Measurements from ENCODE around the gene C1orf232.

Gene C1orf232

GRCh38 chr1:26125946-26126320 is 42.8 kb downstream of the C1orf232 start:
- ATAC-seq (ENCODE audit: low read depth) (no peak), DNase-seq (ENCODE audit: low spot score) (no peak)
- H3K36me3 ChIP-seq (ENCODE audit: low read depth), result peaks cover 5% of the 10 kb centered on the region; the same call in 1 of the 2 replicates
- no peaks in the 10 kb centered on the region for H3K9me3 ChIP-seq (ENCODE audit: severe bottlenecking)
- H3K27ac ChIP-seq (ENCODE audit: poor library complexity, severe bottlenecking), result peak overlapping the region; percentile 35
- no peaks in the 10 kb centered on the region for H3K27me3 ChIP-seq (ENCODE audit: insufficient read depth, poor library complexity, severe bottlenecking)
- no peak overlapping the region for H3K4me3 ChIP-seq (ENCODE audit: severe bottlenecking)
- peaks cover 37% of the 10 kb centered on the region for H3K4me1 ChIP-seq (ENCODE audit: insufficient read depth, poor library complexity, severe bottlenecking)
- no peak for TF ChIP-seq CTCF (IDR thresholded peaks at IDR 0.05; ENCODE audit: poor library complexity, severe bottlenecking)

GRCh38 chr1:26125382-26125781 is 43.4 kb downstream of the C1orf232 start:
- peaks cover 5% of the 10 kb centered on the region; the same call in 1 of the 2 replicates for H3K36me3 ChIP-seq (ENCODE audit: low read depth)
- peaks cover 37% of the 10 kb centered on the region for H3K4me1 ChIP-seq (ENCODE audit: insufficient read depth, poor library complexity, severe bottlenecking)
- H3K4me3 ChIP-seq (ENCODE audit: severe bottlenecking), result no peak overlapping the region
- TF ChIP-seq CTCF (IDR thresholded peaks at IDR 0.05; ENCODE audit: poor library complexity, severe bottlenecking), result no peak
- DNase-seq (ENCODE audit: low spot score) (no peak), ATAC-seq (ENCODE audit: low read depth) (no peak)
- no peaks in the 10 kb centered on the region for H3K9me3 ChIP-seq (ENCODE audit: severe bottlenecking)
- no peak overlapping the region for H3K27ac ChIP-seq (ENCODE audit: poor library complexity, severe bottlenecking)
- H3K27me3 ChIP-seq (ENCODE audit: insufficient read depth, poor library complexity, severe bottlenecking), result no peaks in the 10 kb centered on the region

GRCh38 chr1:26124418-26125331 is 44.1 kb downstream of the C1orf232 start:
- Histone ChIP-seq H3K27ac (ENCODE audit: poor library complexity, severe bottlenecking) (peak overlapping the region; percentile 52), H3K4me1 (ENCODE audit: insufficient read depth, poor library complexity, severe bottlenecking) (peaks cover 37% of the 10 kb centered on the region), H3K27me3 (ENCODE audit: insufficient read depth, poor library complexity, severe bottlenecking) (no peaks in the 10 kb centered on the region), H3K36me3 (ENCODE audit: low read depth) (peaks cover 5% of the 10 kb centered on the region; the same call in 1 of the 2 replicates), H3K9me3 (ENCODE audit: severe bottlenecking) (no peaks in the 10 kb centered on the region), H3K4me3 (ENCODE audit: severe bottlenecking) (no peak overlapping the region)
- no peak for TF ChIP-seq CTCF (IDR thresholded peaks at IDR 0.05; ENCODE audit: poor library complexity, severe bottlenecking)
- ATAC-seq (ENCODE audit: low read depth), result no peak
- no peak for DNase-seq (ENCODE audit: low spot score)

GRCh38 chr1:26122988-26123973 is 45.5 kb downstream of the C1orf232 start:
- H3K36me3 ChIP-seq (ENCODE audit: low read depth), result peaks cover 13% of the 10 kb centered on the region
- TF ChIP-seq CTCF (IDR thresholded peaks at IDR 0.05; ENCODE audit: poor library complexity, severe bottlenecking), result no peak
- no peaks in the 10 kb centered on the region for H3K9me3 ChIP-seq (ENCODE audit: severe bottlenecking)
- no peak overlapping the region for H3K4me3 ChIP-seq (ENCODE audit: severe bottlenecking)
- no peaks in the 10 kb centered on the region for H3K27me3 ChIP-seq (ENCODE audit: insufficient read depth, poor library complexity, severe bottlenecking)
- ATAC-seq (ENCODE audit: low read depth) (peak; percentile 94), DNase-seq (ENCODE audit: low spot score) (no peak)
- H3K27ac ChIP-seq (ENCODE audit: poor library complexity, severe bottlenecking), result peak overlapping the region; percentile 52
- peaks cover 37% of the 10 kb centered on the region for H3K4me1 ChIP-seq (ENCODE audit: insufficient read depth, poor library complexity, severe bottlenecking)
